ENCODE measurements around the gene PANK4. TPM values are rescaled to one million over a fixed set of nuclear protein-coding genes. Genes with fewer than 3 reads are reported as not detected.

The PANK4 gene
- total and polyA plus RNA-seq, 9 of the 15 experiments (the other 6 are each of a cell fraction or from before 2014, with no cell fraction given): 0.93 to 55.6 (median 31.5) TPM

DNA sequence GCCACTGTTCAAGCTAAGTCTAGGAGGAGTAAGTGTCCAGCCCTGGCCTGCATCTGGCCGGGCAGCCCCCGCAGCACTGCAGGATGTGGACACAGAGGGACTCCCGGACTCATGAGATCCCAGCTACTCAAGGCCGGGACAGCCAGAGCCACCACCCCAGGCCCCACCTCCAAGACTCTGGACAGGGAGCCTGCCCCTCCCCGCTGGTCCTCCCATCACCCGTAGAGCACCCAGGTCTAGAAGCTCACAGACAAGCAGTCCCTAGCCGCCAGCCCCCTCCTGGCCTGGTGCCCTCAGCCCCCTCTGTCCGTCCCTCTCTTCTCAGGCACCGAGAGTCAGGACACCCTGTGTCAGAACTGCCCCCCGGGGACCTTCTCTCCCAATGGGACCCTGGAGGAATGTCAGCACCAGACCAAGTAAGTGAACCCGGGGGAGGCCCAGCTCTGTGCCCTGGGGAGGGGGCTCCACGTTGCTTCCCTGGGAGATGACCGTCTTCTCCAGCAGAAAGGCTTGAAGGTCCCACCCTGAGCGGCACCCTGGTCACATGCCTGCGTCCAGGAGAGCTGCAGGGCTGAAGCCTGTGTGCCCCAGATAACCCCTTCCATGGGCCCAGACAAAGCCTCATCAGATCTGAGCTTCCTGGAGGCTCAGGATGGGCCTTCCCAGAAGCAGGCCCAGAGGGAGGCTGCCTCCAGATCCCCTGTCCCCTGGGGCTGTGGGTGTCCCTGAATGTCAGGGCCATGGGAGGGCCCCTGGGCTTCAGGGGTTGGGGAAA lies 34.1 kb upstream of the PANK4 start (continued):
- TF ChIP-seq, protein P1, sequence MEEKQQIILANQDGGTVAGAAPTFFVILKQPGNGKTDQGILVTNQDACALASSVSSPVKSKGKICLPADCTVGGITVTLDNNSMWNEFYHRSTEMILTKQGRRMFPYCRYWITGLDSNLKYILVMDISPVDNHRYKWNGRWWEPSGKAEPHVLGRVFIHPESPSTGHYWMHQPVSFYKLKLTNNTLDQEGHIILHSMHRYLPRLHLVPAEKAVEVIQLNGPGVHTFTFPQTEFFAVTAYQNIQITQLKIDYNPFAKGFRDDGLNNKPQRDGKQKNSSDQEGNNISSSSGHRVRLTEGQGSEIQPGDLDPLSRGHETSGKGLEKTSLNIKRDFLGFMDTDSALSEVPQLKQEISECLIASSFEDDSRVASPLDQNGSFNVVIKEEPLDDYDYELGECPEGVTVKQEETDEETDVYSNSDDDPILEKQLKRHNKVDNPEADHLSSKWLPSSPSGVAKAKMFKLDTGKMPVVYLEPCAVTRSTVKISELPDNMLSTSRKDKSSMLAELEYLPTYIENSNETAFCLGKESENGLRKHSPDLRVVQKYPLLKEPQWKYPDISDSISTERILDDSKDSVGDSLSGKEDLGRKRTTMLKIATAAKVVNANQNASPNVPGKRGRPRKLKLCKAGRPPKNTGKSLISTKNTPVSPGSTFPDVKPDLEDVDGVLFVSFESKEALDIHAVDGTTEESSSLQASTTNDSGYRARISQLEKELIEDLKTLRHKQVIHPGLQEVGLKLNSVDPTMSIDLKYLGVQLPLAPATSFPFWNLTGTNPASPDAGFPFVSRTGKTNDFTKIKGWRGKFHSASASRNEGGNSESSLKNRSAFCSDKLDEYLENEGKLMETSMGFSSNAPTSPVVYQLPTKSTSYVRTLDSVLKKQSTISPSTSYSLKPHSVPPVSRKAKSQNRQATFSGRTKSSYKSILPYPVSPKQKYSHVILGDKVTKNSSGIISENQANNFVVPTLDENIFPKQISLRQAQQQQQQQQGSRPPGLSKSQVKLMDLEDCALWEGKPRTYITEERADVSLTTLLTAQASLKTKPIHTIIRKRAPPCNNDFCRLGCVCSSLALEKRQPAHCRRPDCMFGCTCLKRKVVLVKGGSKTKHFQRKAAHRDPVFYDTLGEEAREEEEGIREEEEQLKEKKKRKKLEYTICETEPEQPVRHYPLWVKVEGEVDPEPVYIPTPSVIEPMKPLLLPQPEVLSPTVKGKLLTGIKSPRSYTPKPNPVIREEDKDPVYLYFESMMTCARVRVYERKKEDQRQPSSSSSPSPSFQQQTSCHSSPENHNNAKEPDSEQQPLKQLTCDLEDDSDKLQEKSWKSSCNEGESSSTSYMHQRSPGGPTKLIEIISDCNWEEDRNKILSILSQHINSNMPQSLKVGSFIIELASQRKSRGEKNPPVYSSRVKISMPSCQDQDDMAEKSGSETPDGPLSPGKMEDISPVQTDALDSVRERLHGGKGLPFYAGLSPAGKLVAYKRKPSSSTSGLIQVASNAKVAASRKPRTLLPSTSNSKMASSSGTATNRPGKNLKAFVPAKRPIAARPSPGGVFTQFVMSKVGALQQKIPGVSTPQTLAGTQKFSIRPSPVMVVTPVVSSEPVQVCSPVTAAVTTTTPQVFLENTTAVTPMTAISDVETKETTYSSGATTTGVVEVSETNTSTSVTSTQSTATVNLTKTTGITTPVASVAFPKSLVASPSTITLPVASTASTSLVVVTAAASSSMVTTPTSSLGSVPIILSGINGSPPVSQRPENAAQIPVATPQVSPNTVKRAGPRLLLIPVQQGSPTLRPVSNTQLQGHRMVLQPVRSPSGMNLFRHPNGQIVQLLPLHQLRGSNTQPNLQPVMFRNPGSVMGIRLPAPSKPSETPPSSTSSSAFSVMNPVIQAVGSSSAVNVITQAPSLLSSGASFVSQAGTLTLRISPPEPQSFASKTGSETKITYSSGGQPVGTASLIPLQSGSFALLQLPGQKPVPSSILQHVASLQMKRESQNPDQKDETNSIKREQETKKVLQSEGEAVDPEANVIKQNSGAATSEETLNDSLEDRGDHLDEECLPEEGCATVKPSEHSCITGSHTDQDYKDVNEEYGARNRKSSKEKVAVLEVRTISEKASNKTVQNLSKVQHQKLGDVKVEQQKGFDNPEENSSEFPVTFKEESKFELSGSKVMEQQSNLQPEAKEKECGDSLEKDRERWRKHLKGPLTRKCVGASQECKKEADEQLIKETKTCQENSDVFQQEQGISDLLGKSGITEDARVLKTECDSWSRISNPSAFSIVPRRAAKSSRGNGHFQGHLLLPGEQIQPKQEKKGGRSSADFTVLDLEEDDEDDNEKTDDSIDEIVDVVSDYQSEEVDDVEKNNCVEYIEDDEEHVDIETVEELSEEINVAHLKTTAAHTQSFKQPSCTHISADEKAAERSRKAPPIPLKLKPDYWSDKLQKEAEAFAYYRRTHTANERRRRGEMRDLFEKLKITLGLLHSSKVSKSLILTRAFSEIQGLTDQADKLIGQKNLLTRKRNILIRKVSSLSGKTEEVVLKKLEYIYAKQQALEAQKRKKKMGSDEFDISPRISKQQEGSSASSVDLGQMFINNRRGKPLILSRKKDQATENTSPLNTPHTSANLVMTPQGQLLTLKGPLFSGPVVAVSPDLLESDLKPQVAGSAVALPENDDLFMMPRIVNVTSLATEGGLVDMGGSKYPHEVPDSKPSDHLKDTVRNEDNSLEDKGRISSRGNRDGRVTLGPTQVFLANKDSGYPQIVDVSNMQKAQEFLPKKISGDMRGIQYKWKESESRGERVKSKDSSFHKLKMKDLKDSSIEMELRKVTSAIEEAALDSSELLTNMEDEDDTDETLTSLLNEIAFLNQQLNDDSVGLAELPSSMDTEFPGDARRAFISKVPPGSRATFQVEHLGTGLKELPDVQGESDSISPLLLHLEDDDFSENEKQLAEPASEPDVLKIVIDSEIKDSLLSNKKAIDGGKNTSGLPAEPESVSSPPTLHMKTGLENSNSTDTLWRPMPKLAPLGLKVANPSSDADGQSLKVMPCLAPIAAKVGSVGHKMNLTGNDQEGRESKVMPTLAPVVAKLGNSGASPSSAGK (IDR thresholded peaks at IDR 0.05): peak; percentile 46; the same call in 1 of the 2 replicates
- no peak for TF ChIP-seq ZNF436 (CRISPR knock-in tag; IDR thresholded peaks at IDR 0.05)
- TF ChIP-seq FOXK2 (conservative IDR thresholded peaks at IDR 0.05 in 1 of 2, IDR thresholded peaks at IDR 0.05 in 1 of 2; ENCODE audit: low read depth in 2 of 2): no peak
- TF ChIP-seq GABPA (tag; conservative IDR thresholded peaks at IDR 0.05; ENCODE audit: low read depth): no peak
- TF ChIP-seq, protein P2, sequence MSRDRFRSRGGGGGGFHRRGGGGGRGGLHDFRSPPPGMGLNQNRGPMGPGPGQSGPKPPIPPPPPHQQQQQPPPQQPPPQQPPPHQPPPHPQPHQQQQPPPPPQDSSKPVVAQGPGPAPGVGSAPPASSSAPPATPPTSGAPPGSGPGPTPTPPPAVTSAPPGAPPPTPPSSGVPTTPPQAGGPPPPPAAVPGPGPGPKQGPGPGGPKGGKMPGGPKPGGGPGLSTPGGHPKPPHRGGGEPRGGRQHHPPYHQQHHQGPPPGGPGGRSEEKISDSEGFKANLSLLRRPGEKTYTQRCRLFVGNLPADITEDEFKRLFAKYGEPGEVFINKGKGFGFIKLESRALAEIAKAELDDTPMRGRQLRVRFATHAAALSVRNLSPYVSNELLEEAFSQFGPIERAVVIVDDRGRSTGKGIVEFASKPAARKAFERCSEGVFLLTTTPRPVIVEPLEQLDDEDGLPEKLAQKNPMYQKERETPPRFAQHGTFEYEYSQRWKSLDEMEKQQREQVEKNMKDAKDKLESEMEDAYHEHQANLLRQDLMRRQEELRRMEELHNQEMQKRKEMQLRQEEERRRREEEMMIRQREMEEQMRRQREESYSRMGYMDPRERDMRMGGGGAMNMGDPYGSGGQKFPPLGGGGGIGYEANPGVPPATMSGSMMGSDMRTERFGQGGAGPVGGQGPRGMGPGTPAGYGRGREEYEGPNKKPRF (IDR thresholded peaks at IDR 0.05; ENCODE audit: low read depth, low read length): no peak
- no peak for TF ChIP-seq NONO (IDR thresholded peaks at IDR 0.05; ENCODE audit: low read depth in 2 of 2, low read length in 1 of 2)
- TF ChIP-seq ZNF165 (CRISPR knock-in tag; IDR thresholded peaks at IDR 0.05; ENCODE audit: borderline replicate concordance): no peak
- TF ChIP-seq HMG20B (CRISPR knock-in tag; IDR thresholded peaks at IDR 0.05): no peak
- no peak for TF ChIP-seq PHB2 (IDR thresholded peaks at IDR 0.05; ENCODE audit: low read depth)
- no peak for TF ChIP-seq MAFK (IDR thresholded peaks at IDR 0.05; ENCODE audit: low read length)
- no peak for TF ChIP-seq IRF2 (CRISPR knock-in tag; IDR thresholded peaks at IDR 0.05)
- no peak for TF ChIP-seq FOXK1 (CRISPR knock-in tag; IDR thresholded peaks at IDR 0.05; ENCODE audit: borderline replicate concordance)
- TF ChIP-seq CTBP1 (IDR thresholded peaks at IDR 0.05; ENCODE audit: borderline replicate concordance): no peak
